ENCODE measurements around the gene GRIK1. TPM values are rescaled to one million over a fixed set of nuclear protein-coding genes. Genes with fewer than 3 reads are reported as not detected.

The GRIK1 gene
- total RNA-seq, 1 experiment from 2014 or later, result not detected

DNA sequence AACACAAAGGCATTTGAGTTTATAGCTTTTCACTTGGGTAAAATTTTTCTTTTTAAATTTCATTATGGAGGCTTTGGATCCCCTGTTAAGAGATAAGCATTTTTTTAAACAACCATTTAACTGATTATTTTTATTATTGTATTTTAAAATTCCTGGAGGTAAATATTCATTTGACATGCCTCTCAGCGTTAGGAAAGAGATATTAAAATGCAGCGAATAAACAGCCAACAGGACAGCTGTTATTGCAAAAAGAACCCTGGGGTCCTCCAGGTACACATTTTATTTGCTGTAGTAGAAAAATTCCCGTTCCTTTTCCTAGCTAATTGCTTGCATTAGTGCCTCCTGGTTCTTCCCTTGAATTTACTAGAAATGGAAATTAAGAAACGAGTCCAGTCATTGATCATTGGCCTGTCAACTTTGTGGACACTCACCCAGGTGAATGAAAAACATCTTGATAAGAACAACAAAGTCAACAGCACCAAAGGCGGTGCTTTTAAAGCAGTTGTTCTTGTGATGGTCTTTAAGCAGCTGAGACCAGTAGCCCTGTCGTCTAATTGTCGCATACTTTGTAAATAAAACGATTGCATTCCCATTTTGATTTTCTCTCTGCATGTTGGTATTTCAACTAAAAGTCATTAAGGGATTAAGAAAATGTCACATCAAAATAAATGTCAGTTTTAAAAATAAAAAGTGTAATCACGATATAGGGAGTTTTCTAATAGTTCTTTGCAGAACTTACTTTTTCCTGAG is 282.4 kb downstream of the GRIK1 start:
- in situ Hi-C loops (cut with HindIII; ENCODE audit: low sequenced_read_pairs), result no loop called here
- no peak for DNase-seq (ENCODE audit: low spot score)

DNA sequence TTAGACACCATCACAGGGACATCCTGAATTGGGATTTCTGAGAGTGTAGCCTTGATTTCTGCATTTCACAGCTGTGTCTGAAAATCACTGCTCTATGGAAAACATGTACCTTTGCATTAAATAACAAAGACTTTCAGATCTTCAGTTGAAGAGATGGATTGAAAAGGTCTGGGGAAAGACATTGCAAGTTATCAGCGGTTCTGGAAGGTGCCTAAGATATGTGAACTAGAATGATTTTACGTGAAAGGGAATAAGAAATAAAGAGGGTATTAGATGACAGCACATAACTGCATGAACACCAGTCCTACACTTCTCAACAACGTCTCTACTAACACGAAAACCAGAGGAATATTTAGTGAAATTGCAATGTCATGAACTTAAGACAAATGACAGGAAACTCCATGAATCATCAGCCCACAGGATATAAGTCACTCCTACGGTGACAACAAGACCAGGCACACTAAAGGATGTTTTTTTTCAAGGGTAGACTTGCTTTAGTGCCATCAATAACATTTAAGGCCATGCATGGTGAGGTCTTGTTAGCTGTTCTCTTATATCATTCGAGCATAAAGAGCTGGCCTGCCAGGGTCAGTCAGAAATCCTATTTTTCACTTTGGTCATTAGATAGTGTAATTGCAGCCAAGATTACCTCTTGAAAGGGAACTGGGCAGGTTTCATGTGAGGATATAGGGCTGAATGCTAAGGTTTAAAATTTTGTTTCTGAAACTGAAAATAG is 283.1 kb downstream of the GRIK1 start:
- DNase-seq (ENCODE audit: low spot score), result no peak
- in situ Hi-C loops (cut with HindIII; ENCODE audit: low sequenced_read_pairs), result no loop called here

DNA sequence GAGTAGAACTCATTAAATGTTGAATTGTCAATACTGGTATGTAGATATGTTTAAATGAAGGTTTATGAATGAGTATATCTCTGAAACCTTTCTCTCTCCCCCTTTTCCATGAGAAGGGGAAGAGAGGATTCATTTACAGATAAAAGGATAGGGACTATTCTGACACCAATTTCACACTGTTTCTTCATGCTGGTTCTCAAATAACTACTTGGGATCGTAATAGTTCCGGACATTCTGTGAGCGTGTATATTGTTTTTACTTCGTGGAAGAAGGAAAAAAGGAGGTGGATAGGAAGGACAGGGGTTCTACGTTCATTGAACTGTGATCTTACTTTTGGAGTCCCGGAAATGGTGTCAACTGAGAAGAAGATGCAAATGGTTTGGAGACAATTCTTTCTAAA is 284.2 kb downstream of the GRIK1 start:
- in situ Hi-C loops (cut with HindIII; ENCODE audit: low sequenced_read_pairs), result no loop called here
- no peak for DNase-seq (ENCODE audit: low spot score)

DNA sequence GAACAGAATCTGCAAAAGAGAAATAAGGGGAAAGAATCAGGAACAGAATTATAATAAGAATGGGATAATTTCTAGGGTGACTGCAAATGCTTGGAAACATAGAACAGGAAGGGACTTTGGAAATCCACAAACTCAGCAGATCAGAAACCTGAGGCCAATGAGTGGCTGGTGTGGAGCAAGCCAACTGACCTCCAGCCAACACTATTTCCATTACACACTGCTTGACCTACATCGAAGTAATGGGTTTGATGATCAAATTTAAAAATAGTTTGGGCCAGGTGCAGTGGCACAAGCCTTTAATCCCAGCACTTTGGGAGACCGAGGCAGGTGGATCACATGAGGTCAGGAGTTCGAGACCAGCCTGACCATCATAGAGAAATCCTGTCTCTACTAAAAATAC is 284.9 kb downstream of the GRIK1 start:
- in situ Hi-C loops (cut with HindIII; ENCODE audit: low sequenced_read_pairs), result no loop called here
- peak; percentile 40 for DNase-seq (ENCODE audit: low spot score)

DNA sequence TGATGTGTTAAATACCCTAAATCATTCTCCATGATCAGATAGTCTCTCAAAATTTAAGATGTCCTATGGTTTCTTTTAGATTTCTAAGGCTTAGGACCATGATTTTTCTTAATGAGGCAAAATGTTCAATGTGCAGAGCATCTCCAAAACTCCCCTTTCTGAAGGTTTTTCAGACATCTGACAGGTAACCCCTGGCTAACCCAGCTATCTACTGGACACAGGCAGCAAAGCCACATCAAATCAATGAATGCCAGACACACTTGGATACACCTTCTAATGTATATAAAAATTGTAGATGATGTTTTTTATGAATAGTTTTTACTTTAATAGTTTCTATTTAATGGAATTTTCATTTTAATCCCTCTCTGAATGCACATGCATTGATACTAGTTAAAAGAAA is 285.6 kb downstream of the GRIK1 start:
- DNase-seq (ENCODE audit: low spot score), result no peak
- in situ Hi-C loops (cut with HindIII; ENCODE audit: low sequenced_read_pairs), result no loop called here

DNA sequence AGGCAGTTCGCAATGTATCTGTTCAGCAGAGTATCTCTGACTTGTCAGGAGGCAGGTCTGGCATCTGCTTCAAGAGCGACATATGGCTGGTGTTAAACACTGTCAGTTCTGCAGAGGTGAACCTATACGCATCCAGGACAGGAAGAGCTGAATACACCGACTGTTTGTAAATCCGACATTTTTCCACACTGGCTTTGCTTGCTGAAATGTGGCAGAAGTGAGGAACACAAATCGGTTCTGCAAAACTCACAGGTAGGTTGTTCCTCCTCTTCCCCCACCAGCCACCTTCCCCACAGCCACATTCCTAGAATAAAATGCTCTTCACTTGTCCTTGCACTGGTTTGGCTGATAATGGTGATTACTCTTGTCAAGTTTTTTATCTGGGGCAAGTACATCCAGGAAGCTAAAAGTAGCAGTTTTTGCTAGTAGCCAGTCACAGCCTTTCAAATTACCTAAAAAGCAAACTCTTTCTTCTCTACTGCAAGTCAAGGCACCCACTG is 289.2 kb downstream of the GRIK1 start:
- in situ Hi-C loops (cut with HindIII; ENCODE audit: low sequenced_read_pairs), result no loop called here
- DNase-seq (ENCODE audit: low spot score), result peak; percentile 64

DNA sequence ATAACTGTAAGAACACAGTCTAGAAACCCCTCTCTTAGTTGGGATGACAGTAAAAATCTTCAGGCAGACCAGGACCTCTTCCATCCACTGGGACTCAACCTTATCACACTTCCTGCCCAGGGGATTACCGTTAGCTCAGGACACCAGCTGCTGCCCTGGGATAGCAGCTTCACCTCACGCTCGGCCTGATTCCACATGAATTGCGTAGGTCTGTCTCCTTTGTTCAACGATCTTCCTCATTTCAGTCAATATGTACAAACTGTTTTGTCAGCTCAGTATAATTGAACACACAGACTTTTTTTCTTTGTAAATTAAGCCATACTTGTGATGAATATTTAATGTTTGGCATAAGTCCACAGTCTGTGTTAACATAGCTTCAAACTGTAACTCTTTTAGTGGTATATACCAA is 290.4 kb downstream of the GRIK1 start:
- no peak for DNase-seq (ENCODE audit: low spot score)
- in situ Hi-C loops (cut with HindIII; ENCODE audit: low sequenced_read_pairs), result no loop called here

DNA sequence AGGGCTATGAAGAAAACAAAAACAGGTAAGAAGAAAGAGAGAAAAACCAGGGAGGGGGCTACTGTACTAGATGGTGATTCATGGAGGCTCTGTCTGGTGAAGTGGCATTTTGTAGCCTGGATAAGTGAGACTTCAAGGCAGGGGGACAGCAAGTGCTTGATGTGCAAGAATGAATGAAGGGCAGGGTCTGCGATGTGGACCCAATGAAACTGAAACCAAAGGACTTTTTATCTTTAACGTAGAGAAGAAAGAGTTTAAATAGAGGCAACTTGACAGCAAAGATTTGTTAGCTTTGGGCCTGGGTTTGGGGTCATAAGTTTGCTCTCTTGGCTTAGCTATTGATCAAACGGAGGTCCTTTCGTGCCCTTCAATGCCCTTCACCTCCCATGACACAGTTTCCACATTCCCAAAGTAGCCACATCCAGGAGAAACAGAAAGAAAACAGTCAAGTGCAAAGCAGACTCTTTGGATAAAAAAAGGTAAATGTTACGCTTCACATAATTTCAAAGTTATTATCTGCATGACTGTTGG is 291.0 kb downstream of the GRIK1 start:
- in situ Hi-C loops (cut with HindIII; ENCODE audit: low sequenced_read_pairs), result no loop called here
- DNase-seq (ENCODE audit: low spot score), result no peak

DNA sequence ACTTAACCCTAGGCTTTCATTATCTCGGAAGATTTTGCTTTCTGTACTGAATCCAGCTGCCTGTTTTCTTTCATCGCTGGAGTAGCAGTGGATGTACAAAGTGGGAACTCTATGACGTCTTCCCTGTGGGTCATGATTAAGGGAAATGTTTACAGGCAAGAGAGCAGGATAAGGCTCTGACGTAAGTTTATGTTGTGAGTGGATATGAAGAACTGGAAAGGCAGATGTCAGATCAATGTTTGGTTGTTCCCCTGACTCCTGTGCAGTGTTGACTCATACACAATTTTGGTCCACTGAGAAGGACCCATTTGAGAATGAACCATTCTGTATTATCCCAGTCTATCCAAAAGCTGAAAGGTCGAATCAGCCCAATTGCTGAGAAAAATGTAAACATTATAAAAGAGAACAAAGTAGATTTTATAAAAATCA is 292.4 kb downstream of the GRIK1 start:
- DNase-seq (ENCODE audit: low spot score), result no peak

DNA sequence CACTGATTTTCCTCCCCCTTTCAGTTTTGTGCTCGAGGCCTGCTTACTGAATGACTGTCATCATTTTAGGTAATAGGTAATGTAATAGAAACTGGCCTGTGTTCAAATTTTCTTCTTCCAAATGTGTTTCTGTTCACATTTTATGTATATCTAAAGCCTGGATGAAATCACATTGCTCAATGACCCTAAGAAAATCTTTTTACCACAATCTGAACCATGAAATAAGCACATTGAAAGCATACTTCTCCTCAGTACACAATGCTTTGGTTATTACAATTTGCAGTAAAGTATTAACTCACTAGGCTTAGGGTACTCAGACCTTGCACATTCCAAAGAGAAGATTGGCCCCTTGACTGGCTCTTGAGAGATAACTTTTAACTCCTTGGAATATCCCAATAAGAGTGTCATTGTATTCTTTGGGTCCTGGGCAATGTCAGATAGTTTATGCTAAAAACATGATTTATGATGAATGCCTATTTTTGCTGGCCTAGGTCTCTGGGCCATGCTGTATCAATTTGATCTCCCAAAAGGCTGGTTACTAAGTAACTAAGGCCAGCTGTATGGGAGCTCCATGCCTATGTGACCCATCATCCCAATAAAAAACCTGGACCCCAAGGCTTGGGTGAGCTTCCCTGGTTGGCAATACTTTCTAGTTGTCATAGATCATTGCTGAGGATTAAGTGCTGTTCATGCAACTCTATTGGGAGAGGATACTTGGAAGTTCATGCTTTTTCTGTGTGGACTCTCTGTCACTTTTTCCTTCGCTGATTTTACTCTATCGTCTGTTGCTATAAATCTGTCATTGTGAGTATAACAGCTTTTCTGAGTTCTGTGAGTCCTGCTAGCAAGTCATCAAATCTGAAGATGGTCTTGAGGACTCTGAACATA is 293.9 kb downstream of the GRIK1 start:
- in situ Hi-C loops (cut with HindIII; ENCODE audit: low sequenced_read_pairs), result no loop called here
- no peak for DNase-seq (ENCODE audit: low spot score)

More for the DNA sequence above, 292.4 kb downstream of the GRIK1 start:
- in situ Hi-C loops (cut with HindIII; ENCODE audit: low sequenced_read_pairs), result no loop called here

DNA sequence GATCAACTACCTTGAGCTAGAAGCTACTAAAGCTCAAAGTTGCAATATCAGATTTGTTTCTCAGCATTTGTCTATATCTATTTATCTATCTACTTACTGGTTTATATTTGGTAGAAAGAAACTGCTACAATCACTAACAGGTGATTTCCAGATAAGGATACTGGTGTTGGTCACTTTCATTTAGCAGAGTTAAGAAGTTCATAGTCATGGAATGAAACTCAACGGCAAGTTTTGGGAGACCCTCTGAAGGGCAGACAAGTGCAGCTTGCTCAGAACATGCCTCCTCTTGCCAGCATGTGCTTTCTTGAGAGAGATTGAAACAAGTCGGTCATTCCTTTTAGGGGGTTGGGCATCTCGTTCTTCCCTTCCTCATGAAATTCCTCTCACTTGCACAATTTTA is 296.5 kb downstream of the GRIK1 start:
- no peak for DNase-seq (ENCODE audit: low spot score)
- in situ Hi-C loops (cut with HindIII; ENCODE audit: low sequenced_read_pairs), result no loop called here

DNA sequence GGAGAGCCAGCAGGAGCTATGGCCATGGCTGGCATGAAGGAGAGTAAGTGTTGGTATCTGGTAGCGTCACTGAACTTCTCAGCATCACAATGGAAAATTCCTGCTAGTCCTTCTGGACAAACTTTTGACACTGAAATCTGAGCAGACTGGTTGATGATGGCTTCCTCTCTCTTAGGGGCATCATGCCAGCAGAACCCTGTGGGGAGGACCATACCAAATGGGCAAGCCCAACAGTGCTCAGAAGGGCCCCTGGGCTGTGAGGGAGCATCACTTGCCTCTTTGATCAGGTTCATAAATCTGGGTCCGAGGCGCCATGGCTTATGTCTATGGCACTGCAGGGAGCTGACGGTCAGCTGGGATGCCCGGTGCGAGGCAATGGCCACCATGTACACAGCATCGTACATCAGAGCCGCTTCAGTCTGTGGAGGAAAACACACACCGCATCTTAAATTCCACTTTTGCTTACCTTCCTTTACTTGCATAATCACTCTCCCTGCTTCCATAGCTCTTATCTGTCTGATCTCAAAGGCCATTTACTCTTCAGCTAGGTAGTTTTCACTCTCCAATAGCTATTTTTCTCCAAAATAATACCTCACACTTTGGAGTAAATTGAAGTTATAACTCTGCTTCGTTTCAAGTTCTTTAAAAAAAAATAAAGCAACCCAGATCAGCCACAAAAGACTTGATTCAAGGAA is 297.1 kb downstream of the GRIK1 start:
- no peak for DNase-seq (ENCODE audit: low spot score)
- in situ Hi-C loops (cut with HindIII; ENCODE audit: low sequenced_read_pairs), result no loop called here

DNA sequence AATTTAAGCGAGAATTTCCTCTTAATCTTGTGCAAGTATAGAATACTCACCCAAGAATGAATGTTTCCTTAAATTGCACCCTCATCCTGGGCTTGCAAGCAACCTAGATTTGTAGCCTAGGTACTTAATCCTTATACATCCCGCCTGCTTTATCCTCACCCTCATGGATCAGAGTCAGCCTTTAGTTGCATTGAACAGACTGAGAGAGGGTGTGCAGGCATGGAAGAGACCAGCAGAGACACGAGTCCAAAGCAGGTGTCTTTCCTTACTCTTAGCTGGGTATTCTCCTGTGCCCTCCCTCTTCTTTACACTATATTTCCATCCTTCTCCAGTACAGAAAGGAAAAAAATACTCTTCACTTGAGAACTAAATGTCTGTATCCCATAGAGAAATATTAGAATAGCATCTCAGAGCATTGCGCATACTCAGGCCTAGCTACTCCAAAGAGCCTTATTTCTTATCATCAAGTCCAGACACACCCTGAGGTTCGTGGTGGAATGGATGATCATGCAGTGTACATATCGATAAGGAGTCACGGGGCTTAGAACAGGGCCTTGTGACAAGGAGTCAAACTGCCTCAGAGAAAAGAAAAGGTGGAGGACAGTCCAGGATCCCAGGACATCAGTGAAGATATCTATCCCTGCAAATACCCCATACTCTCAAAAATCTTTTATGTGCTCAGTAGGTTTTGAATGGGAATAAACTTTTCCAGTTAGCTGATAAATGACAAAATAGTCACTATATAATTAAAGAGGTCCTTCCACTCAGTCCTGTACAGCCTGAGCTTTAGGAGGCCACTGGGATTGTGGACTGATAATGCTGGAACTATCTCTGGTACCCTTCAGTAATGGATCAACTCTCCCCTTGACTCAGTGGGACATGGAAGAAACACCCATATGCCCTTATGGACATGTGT is 297.9 kb downstream of the GRIK1 start:
- DNase-seq (ENCODE audit: low spot score), result no peak
- in situ Hi-C loops (cut with HindIII; ENCODE audit: low sequenced_read_pairs), result no loop called here

DNA sequence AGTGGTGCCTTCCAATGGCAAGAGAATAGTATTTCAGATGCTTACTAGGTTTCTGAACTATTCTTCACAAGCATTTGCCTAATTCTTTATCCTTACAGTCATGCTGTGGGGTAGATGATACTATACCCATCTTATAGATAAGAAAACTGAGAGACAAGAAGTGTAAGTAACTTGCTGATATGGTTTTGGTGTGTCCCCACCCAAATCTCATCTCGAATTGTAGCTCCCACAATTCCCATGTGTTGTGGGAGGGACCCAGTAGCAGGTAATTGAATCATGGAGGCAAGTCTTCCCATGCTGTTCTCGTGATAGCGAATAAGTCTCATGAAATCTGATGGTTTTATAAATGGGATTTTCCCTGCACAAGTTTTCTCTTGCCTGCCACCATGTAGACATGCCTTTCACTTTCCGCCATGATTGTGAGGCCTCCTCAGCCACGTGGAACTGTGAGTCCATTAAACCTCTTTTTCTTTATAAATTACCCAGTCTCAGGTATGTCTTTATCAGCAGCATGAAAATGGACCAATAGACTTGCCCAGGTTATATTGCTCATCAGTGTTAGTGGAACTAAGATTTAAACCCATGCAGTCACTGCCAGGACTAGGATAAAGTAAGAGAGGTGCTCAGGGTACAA is 298.7 kb downstream of the GRIK1 start:
- in situ Hi-C loops (cut with HindIII; ENCODE audit: low sequenced_read_pairs), result no loop called here
- no peak for DNase-seq (ENCODE audit: low spot score)

DNA sequence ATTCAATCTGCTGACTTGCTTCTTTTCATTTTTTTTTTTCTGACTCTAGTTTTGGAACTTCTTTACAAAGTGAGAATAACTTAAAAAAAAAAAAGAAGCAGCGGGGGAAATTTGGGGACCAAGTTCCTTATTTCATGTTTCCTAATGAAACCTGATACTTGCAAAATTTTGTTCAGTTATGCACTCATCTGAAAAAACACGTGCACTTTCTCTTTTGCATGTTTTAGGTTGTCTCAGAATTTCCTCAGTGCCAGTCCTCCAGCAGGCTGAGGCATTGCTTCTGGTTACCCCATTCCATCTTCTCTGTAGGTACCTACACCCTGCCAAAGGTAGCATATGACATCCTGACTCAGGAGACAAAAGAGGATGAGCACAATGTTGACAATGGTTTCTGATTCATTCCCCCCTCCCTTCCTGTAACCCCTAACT is 299.7 kb downstream of the GRIK1 start:
- in situ Hi-C loops (cut with HindIII; ENCODE audit: low sequenced_read_pairs), result no loop called here
- peak; percentile 75 for DNase-seq (ENCODE audit: low spot score)

DNA sequence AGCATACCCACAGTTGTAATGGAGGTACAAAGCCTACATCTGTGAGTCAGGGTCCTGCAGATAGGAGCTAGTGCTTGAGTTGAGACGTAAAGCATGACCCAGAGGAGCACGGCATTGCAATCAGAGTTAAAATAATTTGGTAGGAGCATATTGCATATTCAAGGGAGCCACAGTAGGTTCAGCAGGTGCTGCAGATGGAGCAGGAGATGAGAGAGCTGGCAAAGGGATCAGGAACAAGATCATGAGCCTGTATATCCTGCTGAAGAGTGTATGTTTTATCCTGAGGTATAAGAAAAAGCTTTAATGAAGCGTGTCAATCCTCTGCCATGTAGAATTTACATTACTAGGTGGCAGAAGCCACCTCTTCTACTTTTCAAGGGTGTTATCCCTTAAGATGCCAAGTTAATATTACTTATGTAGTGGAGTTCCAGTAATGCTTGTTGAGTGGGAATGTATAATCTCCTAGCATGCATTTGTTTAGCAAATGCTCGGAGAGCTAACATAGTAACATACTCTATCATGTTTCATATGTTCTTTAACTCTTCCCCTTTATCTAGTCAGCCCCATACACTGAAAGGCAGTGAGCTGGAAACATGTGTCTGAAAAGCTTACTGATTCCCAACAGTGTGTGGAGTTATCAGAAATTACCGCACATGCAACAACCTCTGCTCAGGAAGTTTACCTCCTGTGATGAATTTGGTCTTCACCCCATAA is 300.3 kb downstream of the GRIK1 start:
- peak; percentile 76 for DNase-seq (ENCODE audit: low spot score)
- in situ Hi-C loops (cut with HindIII; ENCODE audit: low sequenced_read_pairs), result no loop called here
